ENCODE data around the gene ARFGEF2. TPM values are rescaled to one million over a fixed set of nuclear protein-coding genes. Genes with fewer than 3 reads are reported as not detected.

The ARFGEF2 gene
- total and polyA plus RNA-seq, 10 of the 15 experiments (the other 5 are each of a cell fraction or from before 2014, with no cell fraction given), result 5.2 to 24.1 (median 17.7) TPM

DNA sequence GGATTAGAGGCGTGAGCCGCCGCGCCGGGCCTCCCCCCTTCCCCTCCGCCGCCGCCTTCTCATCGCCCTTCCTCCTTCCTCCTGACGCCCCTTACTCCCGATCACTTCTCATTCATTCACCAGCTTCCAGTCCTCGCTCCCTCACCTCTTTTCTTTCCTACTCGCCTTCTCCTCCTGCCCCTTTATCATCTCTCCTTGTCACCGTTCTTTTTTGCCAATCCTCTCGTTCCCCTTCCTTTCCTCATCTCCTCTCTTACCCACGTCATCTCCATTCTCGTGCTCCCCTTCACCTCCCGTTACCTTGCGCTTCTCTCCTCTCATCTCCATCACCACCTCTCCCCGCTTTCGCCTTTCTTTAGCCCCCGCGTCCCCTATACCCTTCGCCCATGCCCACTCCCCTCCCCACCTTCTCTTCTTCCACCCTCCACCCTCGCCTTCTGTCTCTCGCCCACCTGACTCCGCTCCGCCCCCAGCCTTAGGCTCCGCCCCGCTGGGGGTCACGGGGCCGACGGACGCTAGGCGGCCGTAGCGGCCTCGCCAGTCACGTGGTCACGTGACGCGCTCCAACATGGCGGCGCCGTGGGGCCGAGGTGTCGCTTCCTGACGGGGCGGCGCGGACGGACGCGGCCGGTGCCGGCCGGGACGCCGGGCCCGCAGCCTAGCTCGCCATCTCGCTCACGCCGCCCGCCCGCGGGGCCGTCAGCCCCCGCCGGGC, at the start of gene ARFGEF2 (continued):
- TF ChIP-seq, protein P1, sequence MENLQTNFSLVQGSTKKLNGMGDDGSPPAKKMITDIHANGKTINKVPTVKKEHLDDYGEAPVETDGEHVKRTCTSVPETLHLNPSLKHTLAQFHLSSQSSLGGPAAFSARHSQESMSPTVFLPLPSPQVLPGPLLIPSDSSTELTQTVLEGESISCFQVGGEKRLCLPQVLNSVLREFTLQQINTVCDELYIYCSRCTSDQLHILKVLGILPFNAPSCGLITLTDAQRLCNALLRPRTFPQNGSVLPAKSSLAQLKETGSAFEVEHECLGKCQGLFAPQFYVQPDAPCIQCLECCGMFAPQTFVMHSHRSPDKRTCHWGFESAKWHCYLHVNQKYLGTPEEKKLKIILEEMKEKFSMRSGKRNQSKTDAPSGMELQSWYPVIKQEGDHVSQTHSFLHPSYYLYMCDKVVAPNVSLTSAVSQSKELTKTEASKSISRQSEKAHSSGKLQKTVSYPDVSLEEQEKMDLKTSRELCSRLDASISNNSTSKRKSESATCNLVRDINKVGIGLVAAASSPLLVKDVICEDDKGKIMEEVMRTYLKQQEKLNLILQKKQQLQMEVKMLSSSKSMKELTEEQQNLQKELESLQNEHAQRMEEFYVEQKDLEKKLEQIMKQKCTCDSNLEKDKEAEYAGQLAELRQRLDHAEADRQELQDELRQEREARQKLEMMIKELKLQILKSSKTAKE (IDR thresholded peaks at IDR 0.05; ENCODE audit: low read depth, poor library complexity, severe bottlenecking), result peak; percentile 34
- TF ChIP-seq ESRRA (IDR thresholded peaks at IDR 0.05; ENCODE audit: low read length) (no peak), BMI1 (IDR thresholded peaks at IDR 0.05; ENCODE audit: borderline replicate concordance) (peak; percentile 51; the same call in 1 of the 2 replicates), RCOR1 (conservative IDR thresholded peaks at IDR 0.05; ENCODE audit: low read depth, low read length) (0 out of 2 replicates have a peak, but pooled peaks have one; percentile 71), MTA3 (IDR thresholded peaks at IDR 0.05; ENCODE audit: borderline replicate concordance, low read length) (no peak), SUZ12 (IDR thresholded peaks at IDR 0.05; ENCODE audit: unreplicated experiment) (no peak), CEBPB (IDR thresholded peaks at IDR 0.05; ENCODE audit: borderline replicate concordance in 1 of 2, low read depth in 2 of 2, low read length in 2 of 2) (no peak), SPI1 (IDR thresholded peaks at IDR 0.05; ENCODE audit: borderline replicate concordance, insufficient read depth, low read depth, low read length) (no peak), CBFB (IDR thresholded peaks at IDR 0.05; ENCODE audit: low read depth) (no peak), PML (IDR thresholded peaks at IDR 0.05; ENCODE audit: low read length) (peak; percentile 57; the same call in 1 of the 2 replicates), FOXK2 (IDR thresholded peaks at IDR 0.05) (peak; percentile 62), EED (IDR thresholded peaks at IDR 0.05; ENCODE audit: low read depth) (0 out of 2 replicates have a peak, but pooled peaks have one; percentile 40)
- TF ChIP-seq, protein P2, sequence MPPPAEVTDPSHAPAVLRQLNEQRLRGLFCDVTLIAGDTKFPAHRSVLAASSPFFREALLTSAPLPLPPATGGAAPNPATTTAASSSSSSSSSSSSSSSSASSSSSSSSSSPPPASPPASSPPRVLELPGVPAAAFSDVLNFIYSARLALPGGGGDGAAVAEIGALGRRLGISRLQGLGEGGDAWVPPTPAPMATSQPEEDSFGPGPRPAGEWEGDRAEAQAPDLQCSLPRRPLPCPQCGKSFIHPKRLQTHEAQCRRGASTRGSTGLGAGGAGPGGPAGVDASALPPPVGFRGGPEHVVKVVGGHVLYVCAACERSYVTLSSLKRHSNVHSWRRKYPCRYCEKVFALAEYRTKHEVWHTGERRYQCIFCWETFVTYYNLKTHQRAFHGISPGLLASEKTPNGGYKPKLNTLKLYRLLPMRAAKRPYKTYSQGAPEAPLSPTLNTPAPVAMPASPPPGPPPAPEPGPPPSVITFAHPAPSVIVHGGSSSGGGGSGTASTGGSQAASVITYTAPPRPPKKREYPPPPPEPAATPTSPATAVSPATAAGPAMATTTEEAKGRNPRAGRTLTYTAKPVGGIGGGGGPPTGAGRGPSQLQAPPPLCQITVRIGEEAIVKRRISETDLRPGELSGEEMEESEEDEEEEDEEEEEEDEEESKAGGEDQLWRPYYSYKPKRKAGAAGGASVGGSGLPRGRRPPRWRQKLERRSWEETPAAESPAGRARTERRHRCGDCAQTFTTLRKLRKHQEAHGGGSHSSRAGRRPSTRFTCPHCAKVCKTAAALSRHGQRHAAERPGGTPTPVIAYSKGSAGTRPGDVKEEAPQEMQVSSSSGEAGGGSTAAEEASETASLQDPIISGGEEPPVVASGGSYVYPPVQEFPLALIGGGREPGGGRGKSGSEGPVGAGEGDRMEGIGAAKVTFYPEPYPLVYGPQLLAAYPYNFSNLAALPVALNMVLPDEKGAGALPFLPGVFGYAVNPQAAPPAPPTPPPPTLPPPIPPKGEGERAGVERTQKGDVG (CRISPR knock-in tag; IDR thresholded peaks at IDR 0.05), result peak; percentile 93
- TF ChIP-seq, protein P3, sequence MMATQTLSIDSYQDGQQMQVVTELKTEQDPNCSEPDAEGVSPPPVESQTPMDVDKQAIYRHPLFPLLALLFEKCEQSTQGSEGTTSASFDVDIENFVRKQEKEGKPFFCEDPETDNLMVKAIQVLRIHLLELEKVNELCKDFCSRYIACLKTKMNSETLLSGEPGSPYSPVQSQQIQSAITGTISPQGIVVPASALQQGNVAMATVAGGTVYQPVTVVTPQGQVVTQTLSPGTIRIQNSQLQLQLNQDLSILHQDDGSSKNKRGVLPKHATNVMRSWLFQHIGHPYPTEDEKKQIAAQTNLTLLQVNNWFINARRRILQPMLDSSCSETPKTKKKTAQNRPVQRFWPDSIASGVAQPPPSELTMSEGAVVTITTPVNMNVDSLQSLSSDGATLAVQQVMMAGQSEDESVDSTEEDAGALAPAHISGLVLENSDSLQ (IDR thresholded peaks at IDR 0.05), result peak; percentile 61
- TF ChIP-seq, protein P4, sequence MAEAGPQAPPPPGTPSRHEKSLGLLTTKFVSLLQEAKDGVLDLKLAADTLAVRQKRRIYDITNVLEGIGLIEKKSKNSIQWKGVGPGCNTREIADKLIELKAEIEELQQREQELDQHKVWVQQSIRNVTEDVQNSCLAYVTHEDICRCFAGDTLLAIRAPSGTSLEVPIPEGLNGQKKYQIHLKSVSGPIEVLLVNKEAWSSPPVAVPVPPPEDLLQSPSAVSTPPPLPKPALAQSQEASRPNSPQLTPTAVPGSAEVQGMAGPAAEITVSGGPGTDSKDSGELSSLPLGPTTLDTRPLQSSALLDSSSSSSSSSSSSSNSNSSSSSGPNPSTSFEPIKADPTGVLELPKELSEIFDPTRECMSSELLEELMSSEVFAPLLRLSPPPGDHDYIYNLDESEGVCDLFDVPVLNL (IDR thresholded peaks at IDR 0.05; ENCODE audit: low read depth, low read length), result no peak
- TF ChIP-seq, protein P5, sequence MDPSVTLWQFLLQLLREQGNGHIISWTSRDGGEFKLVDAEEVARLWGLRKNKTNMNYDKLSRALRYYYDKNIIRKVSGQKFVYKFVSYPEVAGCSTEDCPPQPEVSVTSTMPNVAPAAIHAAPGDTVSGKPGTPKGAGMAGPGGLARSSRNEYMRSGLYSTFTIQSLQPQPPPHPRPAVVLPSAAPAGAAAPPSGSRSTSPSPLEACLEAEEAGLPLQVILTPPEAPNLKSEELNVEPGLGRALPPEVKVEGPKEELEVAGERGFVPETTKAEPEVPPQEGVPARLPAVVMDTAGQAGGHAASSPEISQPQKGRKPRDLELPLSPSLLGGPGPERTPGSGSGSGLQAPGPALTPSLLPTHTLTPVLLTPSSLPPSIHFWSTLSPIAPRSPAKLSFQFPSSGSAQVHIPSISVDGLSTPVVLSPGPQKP (IDR thresholded peaks at IDR 0.05; ENCODE audit: low read depth, low read length), result 0 out of 2 replicates have a peak, but pooled peaks have one; percentile 45
- TF ChIP-seq, protein P6, sequence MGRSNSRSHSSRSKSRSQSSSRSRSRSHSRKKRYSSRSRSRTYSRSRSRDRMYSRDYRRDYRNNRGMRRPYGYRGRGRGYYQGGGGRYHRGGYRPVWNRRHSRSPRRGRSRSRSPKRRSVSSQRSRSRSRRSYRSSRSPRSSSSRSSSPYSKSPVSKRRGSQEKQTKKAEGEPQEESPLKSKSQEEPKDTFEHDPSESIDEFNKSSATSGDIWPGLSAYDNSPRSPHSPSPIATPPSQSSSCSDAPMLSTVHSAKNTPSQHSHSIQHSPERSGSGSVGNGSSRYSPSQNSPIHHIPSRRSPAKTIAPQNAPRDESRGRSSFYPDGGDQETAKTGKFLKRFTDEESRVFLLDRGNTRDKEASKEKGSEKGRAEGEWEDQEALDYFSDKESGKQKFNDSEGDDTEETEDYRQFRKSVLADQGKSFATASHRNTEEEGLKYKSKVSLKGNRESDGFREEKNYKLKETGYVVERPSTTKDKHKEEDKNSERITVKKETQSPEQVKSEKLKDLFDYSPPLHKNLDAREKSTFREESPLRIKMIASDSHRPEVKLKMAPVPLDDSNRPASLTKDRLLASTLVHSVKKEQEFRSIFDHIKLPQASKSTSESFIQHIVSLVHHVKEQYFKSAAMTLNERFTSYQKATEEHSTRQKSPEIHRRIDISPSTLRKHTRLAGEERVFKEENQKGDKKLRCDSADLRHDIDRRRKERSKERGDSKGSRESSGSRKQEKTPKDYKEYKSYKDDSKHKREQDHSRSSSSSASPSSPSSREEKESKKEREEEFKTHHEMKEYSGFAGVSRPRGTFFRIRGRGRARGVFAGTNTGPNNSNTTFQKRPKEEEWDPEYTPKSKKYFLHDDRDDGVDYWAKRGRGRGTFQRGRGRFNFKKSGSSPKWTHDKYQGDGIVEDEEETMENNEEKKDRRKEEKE (IDR thresholded peaks at IDR 0.05), result 0 out of 2 replicates have a peak, but pooled peaks have one; percentile 44
